ENCODE data around the gene VWA3B. TPM values are rescaled to one million over a fixed set of nuclear protein-coding genes. Genes with fewer than 3 reads are reported as not detected.

Gene VWA3B
- total and polyA plus RNA-seq, 2 donors (not counting 3 experiments of a cell fraction or from before 2014, with no cell fraction given), result not detected

- FAIRE-seq (no peak), DNase-seq (ENCODE audit: low read depth, low spot score) (no peak)
- peaks cover 15 to 17% of the 10 kb centered on the region in 2 experiments for H3K27me3 ChIP-seq (ENCODE audit: control insufficient read depth in 2 of 2, insufficient read depth in 2 of 2, low read length in 2 of 2)
- no peak overlapping the region for H3K9ac ChIP-seq (replicated peaks; ENCODE audit: extremely low read depth, insufficient read depth, low read length)
- no peaks in the 10 kb centered on the region for H3K9me1 ChIP-seq (replicated peaks; ENCODE audit: control insufficient read depth, extremely low read depth, insufficient read depth, low read length)
- no peak overlapping the region for H2AFZ ChIP-seq (ENCODE audit: low read depth, low read length)
- H3K36me3 ChIP-seq (ENCODE audit: control insufficient read depth in 2 of 2, extremely low read depth in 1 of 2, insufficient read depth in 2 of 2, low read length in 2 of 2), result no peaks in the 10 kb centered on the region
- ChIA-PET POLR2A (no interaction called here), CTCF (interaction anchor here (1.1 to 3.9 kb wide), 2 partner anchors 9 to 471 kb away, joined by 3 to 24 read pairs; no protein-coding TSS in a partner anchor)
- intact Hi-C loops (cut with micrococcal nuclease), result no loop called here
- dilution Hi-C loops (cut with MboI; ENCODE audit: extremely low pct_ligation_motif_present, low sequenced_read_pairs), result no loop called here
- no peak overlapping the region for H3K27ac ChIP-seq (ENCODE audit: insufficient read depth, low read depth, low read length)
- no peaks in the 10 kb centered on the region for H3K79me2 ChIP-seq (ENCODE audit: control insufficient read depth, insufficient read depth, low read length)
- no peak overlapping the region for H3K4me2 ChIP-seq (ENCODE audit: insufficient read depth, low read length)
- H4K20me1 ChIP-seq (replicated peaks; ENCODE audit: control insufficient read depth, extremely low read depth, insufficient read depth, low read length), result no peaks in the 10 kb centered on the region
- H3K4me3 ChIP-seq (replicated peaks in 1 of 3; ENCODE audit: insufficient read depth in 1 of 3, low read depth in 1 of 3, low read length in 3 of 3), result no peak overlapping the region
- TF ChIP-seq MAX (IDR thresholded peaks at IDR 0.05; ENCODE audit: insufficient read depth, insufficient read length) (no peak), FOS (IDR thresholded peaks at IDR 0.05; ENCODE audit: borderline replicate concordance, insufficient read depth, low read length) (no peak), MYC (IDR thresholded peaks at IDR 0.05; ENCODE audit: low read depth, low read length) (no peak), JUN (IDR thresholded peaks at IDR 0.05; ENCODE audit: borderline replicate concordance, insufficient read depth, insufficient read length, low read depth) (no peak), EZH2 (IDR thresholded peaks at IDR 0.05; ENCODE audit: borderline replicate concordance, low read depth, low read length, severe bottlenecking) (no peak), POLR2AphosphoS5 (IDR thresholded peaks at IDR 0.05; ENCODE audit: insufficient read depth, low read depth, low read length) (no peak), POLR2A (IDR thresholded peaks at IDR 0.05; ENCODE audit: low read depth, low read length) (no peak), GATA2 (IDR thresholded peaks at IDR 0.05; ENCODE audit: insufficient read depth, insufficient read length, low read depth, low read length) (no peak), CTCF (IDR thresholded peaks at IDR 0.05; ENCODE audit: extremely low read depth in 1 of 2, insufficient read depth in 1 of 2, low read depth in 1 of 2, low read length in 2 of 2) (no peak)
- H3K4me1 ChIP-seq (ENCODE audit: control insufficient read depth, extremely low read depth, insufficient read depth, low read length), result peaks cover 3% of the 10 kb centered on the region
- BruUV-seq (replicated peaks), result no TSS peak
- no peaks in the 10 kb centered on the region for H3K9me3 ChIP-seq (replicated peaks; ENCODE audit: control insufficient read depth, insufficient read depth, low read length)
Measured at GRCh38 chr2:98278074-98278473, 191.1 kb downstream of the VWA3B start.

Measured in endothelial cell of umbilical vein (primary cell).